KOPT-K1 (cell line): ENCODE data around the gene COX17.

Source experiments
- H3K27ac ChIP-seq: fragments of 200-600 bp; sonication (generic); 2 replicates; pipeline ENCODE4 v1.5.1; 2016; ENCODE audit warnings: antibody characterized with exemption, mild to moderate bottlenecking, low read depth, low read length; ENCODE audit not compliant: poor library complexity, severe bottlenecking
- H3K36me3 ChIP-seq: fragments of 200-600 bp; sonication (generic); 2 replicates; pipeline ENCODE4 v1.5.1; 2017; ENCODE audit warnings: antibody characterized with exemption, mild to moderate bottlenecking, low read length, moderate library complexity; ENCODE audit not compliant: insufficient read depth
- H3K9me3 ChIP-seq: fragments of 200-600 bp; sonication (generic); 2 replicates; pipeline ENCODE4 v1.5.1; 2017; ENCODE audit warnings: antibody characterized with exemption, low read length, mild to moderate bottlenecking; ENCODE audit not compliant: insufficient read depth, poor library complexity, severe bottlenecking

COX17 gene

GRCh38 chr3:119641416-119641815 lies 35.8 kb downstream of the COX17 start:
- no peaks in the 10 kb centered on the region for H3K9me3 ChIP-seq
- no peaks in the 10 kb centered on the region for H3K36me3 ChIP-seq
- H3K27ac ChIP-seq: no peak overlapping the region

GRCh38 chr3:119639494-119640350 lies 37.5 kb downstream of the COX17 start:
- Histone ChIP-seq H3K27ac (no peak overlapping the region), H3K36me3 (no peaks in the 10 kb centered on the region), H3K9me3 (no peaks in the 10 kb centered on the region)

- no peaks in the 10 kb centered on the region for H3K9me3 ChIP-seq
- H3K36me3 ChIP-seq: no peaks in the 10 kb centered on the region
- H3K27ac ChIP-seq: no peak overlapping the region
These were observed 39.3 kb downstream of the COX17 start for GRCh38 chr3:119637679-119638477.

GRCh38 chr3:119636891-119637611 lies 40.2 kb downstream of the COX17 start:
- no peaks in the 10 kb centered on the region for H3K9me3 ChIP-seq
- H3K27ac ChIP-seq: no peak overlapping the region
- H3K36me3 ChIP-seq: no peaks in the 10 kb centered on the region

GRCh38 chr3:119636249-119636648 lies 41.0 kb downstream of the COX17 start:
- Histone ChIP-seq H3K27ac (no peak overlapping the region), H3K36me3 (no peaks in the 10 kb centered on the region), H3K9me3 (no peaks in the 10 kb centered on the region)

- Histone ChIP-seq H3K36me3 (no peaks in the 10 kb centered on the region), H3K9me3 (no peaks in the 10 kb centered on the region), H3K27ac (no peak overlapping the region)
These were observed 41.5 kb downstream of the COX17 start for GRCh38 chr3:119635719-119636118.

GRCh38 chr3:119632829-119633228 lies 44.4 kb downstream of the COX17 start:
- H3K9me3 ChIP-seq: no peaks in the 10 kb centered on the region
- no peaks in the 10 kb centered on the region for H3K36me3 ChIP-seq
- no peak overlapping the region for H3K27ac ChIP-seq

- Histone ChIP-seq H3K36me3 (no peaks in the 10 kb centered on the region), H3K27ac (no peak overlapping the region), H3K9me3 (no peaks in the 10 kb centered on the region)
These were observed 45.0 kb downstream of the COX17 start for GRCh38 chr3:119632216-119632615.

- no peaks in the 10 kb centered on the region for H3K9me3 ChIP-seq
- H3K36me3 ChIP-seq: no peaks in the 10 kb centered on the region
- no peak overlapping the region for H3K27ac ChIP-seq
These were observed 45.7 kb downstream of the COX17 start for GRCh38 chr3:119631516-119631915.

- H3K27ac ChIP-seq: no peak overlapping the region
- no peaks in the 10 kb centered on the region for H3K36me3 ChIP-seq
- no peaks in the 10 kb centered on the region for H3K9me3 ChIP-seq
These were observed 46.3 kb downstream of the COX17 start for GRCh38 chr3:119630880-119631329.

- Histone ChIP-seq H3K36me3 (no peaks in the 10 kb centered on the region), H3K27ac (no peak overlapping the region), H3K9me3 (no peaks in the 10 kb centered on the region)
These were observed 46.9 kb downstream of the COX17 start for GRCh38 chr3:119630128-119630879.

- no peaks in the 10 kb centered on the region for H3K9me3 ChIP-seq
- H3K36me3 ChIP-seq: no peaks in the 10 kb centered on the region
- H3K27ac ChIP-seq: no peak overlapping the region
These were observed 48.3 kb downstream of the COX17 start for GRCh38 chr3:119628816-119629445.

GRCh38 chr3:119628390-119628789 lies 48.8 kb downstream of the COX17 start:
- Histone ChIP-seq H3K27ac (no peak overlapping the region), H3K36me3 (no peaks in the 10 kb centered on the region)

GRCh38 chr3:119627461-119627860 lies 49.7 kb downstream of the COX17 start:
- Histone ChIP-seq H3K9me3 (no peaks in the 10 kb centered on the region), H3K36me3 (no peaks in the 10 kb centered on the region), H3K27ac (no peak overlapping the region)

More at GRCh38 chr3:119628390-119628789, 48.8 kb downstream of the COX17 start:
- no peaks in the 10 kb centered on the region for H3K9me3 ChIP-seq
